ENCODE data around the gene SLC8A3.

Gene SLC8A3

GRCh38 chr14:70009961-70010360 is 178.8 kb downstream of the SLC8A3 start:
- no peaks in the 10 kb centered on the region for H3K36me3 ChIP-seq (ENCODE audit: insufficient read depth, low read length)
- H3K4me3 ChIP-seq = no peak overlapping the region
- no peak for DNase-seq (ENCODE audit: low read depth, low spot score)
- TF ChIP-seq EZH2 (IDR thresholded peaks at IDR 0.05) (no peak), FOXP2 (optimal IDR thresholded peaks at IDR 0.05; ENCODE audit: control extremely low read depth, extremely low read length, insufficient read depth) (no peak), POLR2AphosphoS5 (IDR thresholded peaks at IDR 0.05; ENCODE audit: borderline replicate concordance, low read depth, low read length) (no peak)
- no peaks in the 10 kb centered on the region for H3K9me3 ChIP-seq (ENCODE audit: low read depth, low read length)
- H3K27ac ChIP-seq = no peak overlapping the region
- H3K9ac ChIP-seq (ENCODE audit: insufficient read length) = no peak overlapping the region

- H3K27ac ChIP-seq = no peak overlapping the region
- H3K9ac ChIP-seq (ENCODE audit: insufficient read length) = no peak overlapping the region
- no peak for TF ChIP-seq POLR2AphosphoS5 (IDR thresholded peaks at IDR 0.05; ENCODE audit: borderline replicate concordance, low read depth, low read length)
- no peak for TF ChIP-seq FOXP2 (optimal IDR thresholded peaks at IDR 0.05; ENCODE audit: control extremely low read depth, extremely low read length, insufficient read depth)
- TF ChIP-seq EZH2 (IDR thresholded peaks at IDR 0.05) = no peak
- no peak for DNase-seq (ENCODE audit: low read depth, low spot score)
- no peaks in the 10 kb centered on the region for H3K9me3 ChIP-seq (ENCODE audit: low read depth, low read length)
- H3K36me3 ChIP-seq (ENCODE audit: insufficient read depth, low read length) = no peaks in the 10 kb centered on the region
- no peak overlapping the region for H3K4me3 ChIP-seq
Measured at GRCh38 chr14:70008284-70009262, 180.2 kb downstream of the SLC8A3 start.

GRCh38 chr14:70006699-70007098 is 182.1 kb downstream of the SLC8A3 start:
- Histone ChIP-seq H3K9me3 (ENCODE audit: low read depth, low read length) (no peaks in the 10 kb centered on the region), H3K27ac (no peak overlapping the region), H3K9ac (ENCODE audit: insufficient read length) (no peak overlapping the region), H3K36me3 (ENCODE audit: insufficient read depth, low read length) (no peaks in the 10 kb centered on the region), H3K4me3 (no peak overlapping the region)
- DNase-seq (ENCODE audit: low read depth, low spot score) = no peak
- TF ChIP-seq EZH2 (IDR thresholded peaks at IDR 0.05) (no peak), FOXP2 (optimal IDR thresholded peaks at IDR 0.05; ENCODE audit: control extremely low read depth, extremely low read length, insufficient read depth) (no peak), POLR2AphosphoS5 (IDR thresholded peaks at IDR 0.05; ENCODE audit: borderline replicate concordance, low read depth, low read length) (no peak)

GRCh38 chr14:70005281-70005805 is 183.4 kb downstream of the SLC8A3 start:
- H3K4me3 ChIP-seq = no peak overlapping the region
- no peaks in the 10 kb centered on the region for H3K36me3 ChIP-seq (ENCODE audit: insufficient read depth, low read length)
- H3K9me3 ChIP-seq (ENCODE audit: low read depth, low read length) = no peaks in the 10 kb centered on the region
- H3K27ac ChIP-seq = no peak overlapping the region
- TF ChIP-seq EZH2 (IDR thresholded peaks at IDR 0.05) = no peak
- TF ChIP-seq POLR2AphosphoS5 (IDR thresholded peaks at IDR 0.05; ENCODE audit: borderline replicate concordance, low read depth, low read length) = no peak
- TF ChIP-seq FOXP2 (optimal IDR thresholded peaks at IDR 0.05; ENCODE audit: control extremely low read depth, extremely low read length, insufficient read depth) = no peak
- no peak for DNase-seq (ENCODE audit: low read depth, low spot score)
- no peak overlapping the region for H3K9ac ChIP-seq (ENCODE audit: insufficient read length)

GRCh38 chr14:70004791-70005190 is 184.0 kb downstream of the SLC8A3 start:
- Histone ChIP-seq H3K36me3 (ENCODE audit: insufficient read depth, low read length) (no peaks in the 10 kb centered on the region), H3K27ac (no peak overlapping the region), H3K4me3 (no peak overlapping the region), H3K9me3 (ENCODE audit: low read depth, low read length) (no peaks in the 10 kb centered on the region), H3K9ac (ENCODE audit: insufficient read length) (no peak overlapping the region)
- DNase-seq (ENCODE audit: low read depth, low spot score) = no peak
- no peak for TF ChIP-seq FOXP2 (optimal IDR thresholded peaks at IDR 0.05; ENCODE audit: control extremely low read depth, extremely low read length, insufficient read depth)
- no peak for TF ChIP-seq POLR2AphosphoS5 (IDR thresholded peaks at IDR 0.05; ENCODE audit: borderline replicate concordance, low read depth, low read length)
- no peak for TF ChIP-seq EZH2 (IDR thresholded peaks at IDR 0.05)

- no peak overlapping the region for H3K27ac ChIP-seq
- no peak overlapping the region for H3K9ac ChIP-seq (ENCODE audit: insufficient read length)
Measured at GRCh38 chr14:70002589-70003346, 186.0 kb downstream of the SLC8A3 start.

GRCh38 chr14:70000601-70001000 is 188.2 kb downstream of the SLC8A3 start:
- no peak overlapping the region for H3K4me3 ChIP-seq
- no peaks in the 10 kb centered on the region for H3K9me3 ChIP-seq (ENCODE audit: low read depth, low read length)

More at GRCh38 chr14:70002589-70003346, 186.0 kb downstream of the SLC8A3 start:
- H3K36me3 ChIP-seq (ENCODE audit: insufficient read depth, low read length) = no peaks in the 10 kb centered on the region
- H3K4me3 ChIP-seq = no peak overlapping the region
- no peak for DNase-seq (ENCODE audit: low read depth, low spot score)
- no peaks in the 10 kb centered on the region for H3K9me3 ChIP-seq (ENCODE audit: low read depth, low read length)
- TF ChIP-seq POLR2AphosphoS5 (IDR thresholded peaks at IDR 0.05; ENCODE audit: borderline replicate concordance, low read depth, low read length) = no peak
- no peak for TF ChIP-seq FOXP2 (optimal IDR thresholded peaks at IDR 0.05; ENCODE audit: control extremely low read depth, extremely low read length, insufficient read depth)
- TF ChIP-seq EZH2 (IDR thresholded peaks at IDR 0.05) = no peak

GRCh38 chr14:69999261-69999674 is 189.5 kb downstream of the SLC8A3 start:
- TF ChIP-seq POLR2AphosphoS5 (IDR thresholded peaks at IDR 0.05; ENCODE audit: borderline replicate concordance, low read depth, low read length) = no peak
- H3K27ac ChIP-seq = no peak overlapping the region
- no peaks in the 10 kb centered on the region for H3K36me3 ChIP-seq (ENCODE audit: insufficient read depth, low read length)
- no peak for DNase-seq (ENCODE audit: low read depth, low spot score)
- no peak overlapping the region for H3K4me3 ChIP-seq
- H3K9ac ChIP-seq (ENCODE audit: insufficient read length) = no peak overlapping the region
- H3K9me3 ChIP-seq (ENCODE audit: low read depth, low read length) = no peaks in the 10 kb centered on the region

More at GRCh38 chr14:70000601-70001000, 188.2 kb downstream of the SLC8A3 start:
- Histone ChIP-seq H3K36me3 (ENCODE audit: insufficient read depth, low read length) (no peaks in the 10 kb centered on the region), H3K9ac (ENCODE audit: insufficient read length) (no peak overlapping the region), H3K27ac (no peak overlapping the region)
- no peak for DNase-seq (ENCODE audit: low read depth, low spot score)
- TF ChIP-seq FOXP2 (optimal IDR thresholded peaks at IDR 0.05; ENCODE audit: control extremely low read depth, extremely low read length, insufficient read depth) (no peak), POLR2AphosphoS5 (IDR thresholded peaks at IDR 0.05; ENCODE audit: borderline replicate concordance, low read depth, low read length) (no peak), EZH2 (IDR thresholded peaks at IDR 0.05) (no peak)
